ENCODE measurements around the gene KLHL13.
A peak's percentile ranks its signal among the peaks of the same experiment; 100 is the strongest.
"Not testable (repeated sequence)": the region's sequence is repeated elsewhere in the genome, so short reads cannot be mapped to it uniquely, and the experiment has no call there.

The KLHL13 gene

DNA sequence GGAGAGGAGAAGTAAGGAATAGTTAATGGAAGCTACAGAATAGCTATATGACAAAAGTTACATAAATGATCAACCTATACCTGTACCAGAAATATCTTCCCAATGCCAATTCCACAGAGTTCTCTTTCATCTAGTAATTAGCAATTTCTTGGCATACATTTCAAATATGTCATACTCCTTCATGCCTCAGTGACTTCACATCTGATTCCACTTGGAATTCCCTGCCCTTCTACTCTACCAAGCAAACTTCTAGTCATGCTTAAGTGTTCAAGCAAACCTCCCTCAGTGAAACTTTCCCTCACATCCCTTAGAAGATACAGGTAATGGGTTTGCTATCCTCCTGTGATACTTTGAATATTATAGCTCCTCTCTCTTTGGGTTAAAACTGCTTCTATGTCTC, 127.1 kb downstream of the KLHL13 start:
- no peak for DNase-seq

DNA sequence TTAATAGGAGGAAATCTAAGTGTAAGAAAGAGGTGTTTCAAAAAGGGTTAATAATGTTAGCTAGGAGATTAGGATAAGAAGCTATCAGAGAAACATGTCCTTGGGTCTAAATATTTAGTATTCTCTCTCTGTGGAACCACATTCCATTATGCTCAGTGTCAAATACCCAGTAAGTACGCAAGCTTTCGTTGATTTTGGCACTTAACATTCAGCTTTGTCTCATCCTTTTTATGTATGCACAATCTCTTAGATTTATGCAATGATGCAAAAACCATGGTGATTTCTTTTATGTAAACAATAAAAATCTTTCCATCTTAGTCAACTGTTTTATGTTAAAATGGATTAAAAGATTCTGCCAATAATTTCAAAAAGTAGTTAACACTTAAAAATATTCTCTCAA, 129.2 kb downstream of the KLHL13 start:
- DNase-seq: no peak

DNA sequence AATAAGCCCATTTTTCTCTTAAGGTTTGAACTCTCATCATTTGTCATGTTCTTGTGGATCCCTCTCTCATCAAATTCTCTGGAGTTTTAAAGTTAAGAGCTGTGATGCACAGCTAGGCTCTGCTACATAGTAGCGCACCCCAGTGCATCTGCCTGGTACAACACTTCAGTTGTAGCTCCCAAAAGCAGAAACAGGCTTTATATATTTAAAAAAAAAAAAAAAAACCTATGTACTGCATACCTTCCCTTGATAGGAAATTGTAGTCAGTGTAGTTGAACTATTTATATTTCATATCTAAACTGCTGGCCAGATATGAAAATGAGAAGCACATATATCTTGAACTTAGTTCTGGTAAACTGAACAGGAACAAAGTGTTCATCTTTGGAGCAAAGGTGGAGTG, 131.4 kb downstream of the KLHL13 start:
- DNase-seq: no peak

DNA sequence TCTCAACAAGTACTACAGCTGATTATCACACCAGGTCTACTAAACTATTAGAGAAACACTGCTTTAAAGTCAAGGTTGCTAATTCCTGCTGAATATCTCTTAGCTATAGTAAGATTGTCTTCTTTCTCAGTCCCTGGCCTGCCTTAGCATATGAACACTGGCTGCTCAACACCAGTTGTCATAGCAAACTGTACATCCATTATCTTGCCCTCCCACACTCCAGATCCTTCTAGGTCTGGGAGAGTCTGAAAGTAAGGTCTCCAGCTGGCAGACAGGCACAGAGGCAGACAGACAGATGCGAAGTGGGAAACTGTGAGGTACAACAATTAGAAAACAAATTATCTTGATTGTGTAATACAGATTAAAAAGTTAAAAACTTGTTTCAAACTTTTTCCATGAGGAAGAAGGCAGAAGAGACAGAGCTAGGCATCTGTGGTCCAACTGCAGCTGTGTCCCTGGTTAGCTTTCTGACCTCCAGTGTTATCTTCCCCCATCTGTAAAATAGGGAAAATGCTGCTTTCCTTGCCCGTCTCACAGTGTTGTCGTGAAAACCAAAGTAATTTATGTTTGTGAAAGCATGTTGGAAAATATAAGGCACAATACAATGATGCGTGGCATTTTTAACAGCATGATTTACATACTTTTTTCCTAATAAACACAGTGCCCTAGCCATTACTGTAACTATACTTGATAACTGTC, 133.8 kb downstream of the KLHL13 start:
- no peak for DNase-seq

DNA sequence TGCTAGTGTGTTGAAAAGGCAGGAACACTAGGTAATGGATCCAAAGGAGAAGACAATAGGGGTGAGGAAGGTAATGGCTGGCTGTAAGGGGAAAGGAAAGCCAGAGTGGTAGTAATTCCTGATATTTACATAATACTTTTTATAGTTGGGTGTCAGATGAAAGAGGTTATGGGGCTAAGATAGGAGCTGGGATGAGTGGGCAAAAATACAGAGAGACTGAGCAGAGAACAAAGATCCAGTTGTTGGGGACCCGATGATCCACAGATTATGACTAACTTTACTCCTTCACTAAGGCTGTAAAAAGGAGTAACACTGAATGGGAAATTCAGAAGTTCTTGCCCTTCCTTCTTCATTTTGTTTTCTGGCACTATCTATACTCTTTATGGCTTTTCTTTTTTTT, 138.2 kb downstream of the KLHL13 start:
- no peak for DNase-seq

DNA sequence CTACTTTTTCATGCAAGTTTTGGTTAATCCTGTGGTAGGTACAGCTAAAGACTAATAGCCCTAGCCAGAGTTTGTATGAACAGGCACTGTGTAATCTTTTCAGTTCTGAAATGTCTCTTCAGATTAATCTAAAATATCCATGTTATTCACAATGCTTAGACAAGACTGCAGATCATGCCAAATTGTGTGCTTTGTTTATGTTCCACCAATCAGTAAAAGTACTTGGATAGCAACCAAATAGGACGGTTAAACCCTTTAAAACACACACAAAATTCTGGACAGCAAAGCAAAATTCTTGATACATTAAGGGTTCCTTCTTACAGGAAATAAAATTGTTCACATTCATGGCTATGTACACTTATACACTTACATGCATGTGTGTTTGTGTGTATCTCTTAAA, 139.1 kb downstream of the KLHL13 start:
- DNase-seq: no peak

DNA sequence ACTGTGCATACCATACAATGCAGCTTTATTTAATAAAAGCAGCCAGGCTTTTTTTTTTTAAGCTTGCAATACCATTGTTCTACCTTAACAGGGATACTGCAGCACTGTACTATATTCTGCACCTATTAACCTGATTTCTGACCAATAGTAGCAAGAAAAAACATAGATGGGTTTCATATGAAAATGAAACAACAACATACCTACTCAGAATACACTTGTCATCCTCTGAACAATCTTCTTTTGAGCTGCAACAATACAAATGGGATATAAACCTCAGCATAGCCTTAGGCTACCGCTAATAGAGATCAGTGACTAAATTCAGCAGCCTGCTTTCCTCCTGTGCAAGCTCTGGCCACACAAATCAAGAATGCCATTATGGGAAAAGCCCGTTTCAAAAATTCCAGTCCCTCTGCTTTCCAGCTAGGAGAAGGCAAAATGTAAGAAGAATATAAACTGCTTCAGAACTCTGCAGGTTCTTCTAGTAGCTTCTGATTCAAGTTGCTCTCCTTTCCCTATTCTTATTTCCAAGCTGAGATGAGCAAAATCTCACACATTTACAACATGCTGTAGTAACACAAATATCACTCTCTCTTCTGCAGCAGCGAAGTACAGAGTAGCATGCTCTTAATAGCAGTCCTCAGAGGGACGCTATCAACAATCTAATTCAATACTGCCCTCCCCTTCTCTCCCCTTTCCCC, 143.4 kb downstream of the KLHL13 start:
- DNase-seq: peak; percentile 25

DNA sequence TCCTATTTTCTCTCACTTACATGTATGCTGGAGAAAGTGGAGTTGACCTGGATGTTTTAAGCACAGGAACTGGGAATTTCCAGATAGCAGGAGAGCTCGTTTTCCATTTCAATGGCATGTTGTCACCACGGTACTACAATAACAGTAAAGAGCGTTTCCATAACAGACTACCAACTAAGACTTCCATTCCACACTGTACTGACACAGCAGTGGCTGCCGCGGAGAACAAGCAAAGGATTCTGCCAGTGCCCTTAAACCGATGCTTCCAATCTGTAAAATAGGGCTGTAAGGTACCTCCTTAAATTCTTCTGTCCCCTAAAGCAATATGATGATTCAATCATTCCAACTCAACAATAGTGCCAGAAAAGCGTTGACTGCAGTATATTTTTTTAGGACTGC, 143.9 kb downstream of the KLHL13 start:
- peak; percentile 43 for DNase-seq

DNA sequence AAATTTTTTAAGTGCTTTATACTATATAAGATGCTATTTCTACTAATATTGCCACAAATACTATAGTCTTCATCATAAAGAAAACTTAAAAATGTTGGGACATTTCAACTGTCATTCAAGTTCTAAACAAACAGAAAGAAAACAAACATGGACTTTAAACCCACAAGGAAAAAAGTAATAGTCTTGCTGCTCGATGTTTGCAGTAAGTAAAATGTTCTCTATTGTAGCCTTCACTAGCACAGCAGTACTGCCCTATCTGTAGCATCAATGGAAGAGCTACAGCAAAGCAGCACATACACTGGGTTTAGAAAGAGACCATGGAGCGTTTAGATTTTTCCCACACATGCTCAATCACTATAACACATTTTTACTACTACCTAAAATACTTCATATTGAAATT, 146.8 kb downstream of the KLHL13 start:
- DNase-seq: no peak

DNA sequence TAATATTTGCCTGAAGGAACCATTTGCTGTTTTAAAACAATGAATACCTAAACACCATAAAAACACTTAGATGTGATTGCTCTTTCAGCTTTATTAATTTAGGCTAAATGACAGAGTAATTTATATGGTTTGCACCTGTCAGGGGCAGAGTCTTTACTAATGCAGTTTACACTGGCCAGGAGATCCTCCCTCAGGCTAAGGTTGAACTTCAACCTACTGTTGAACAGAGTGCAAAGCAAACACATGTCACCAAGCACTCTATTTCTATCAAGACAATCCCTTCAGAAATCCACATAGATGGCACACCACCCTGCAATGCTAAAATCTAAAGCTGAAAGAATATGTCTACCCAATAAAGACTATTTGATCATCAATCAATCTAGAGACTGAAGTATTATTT, 147.3 kb downstream of the KLHL13 start:
- DNase-seq: peak; percentile 36

DNA sequence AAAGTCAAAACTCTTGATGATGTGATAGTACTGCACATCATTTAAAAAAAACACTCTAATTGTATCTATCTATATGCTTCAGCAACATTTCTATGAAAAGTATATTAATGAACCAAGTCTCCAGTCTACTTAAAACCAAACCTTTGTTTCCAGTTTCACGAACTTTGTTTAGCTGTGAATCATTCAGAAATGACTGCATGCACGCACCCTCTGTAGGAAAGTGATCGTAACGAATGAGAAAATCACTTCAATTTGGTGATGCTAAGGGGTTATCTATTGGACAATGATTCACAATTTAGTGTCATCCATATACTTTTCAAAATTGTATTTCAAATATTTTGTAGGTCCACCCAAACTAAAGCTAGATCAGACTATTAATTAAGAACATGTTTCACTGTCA, 157.6 kb downstream of the KLHL13 start:
- DNase-seq: no peak

DNA sequence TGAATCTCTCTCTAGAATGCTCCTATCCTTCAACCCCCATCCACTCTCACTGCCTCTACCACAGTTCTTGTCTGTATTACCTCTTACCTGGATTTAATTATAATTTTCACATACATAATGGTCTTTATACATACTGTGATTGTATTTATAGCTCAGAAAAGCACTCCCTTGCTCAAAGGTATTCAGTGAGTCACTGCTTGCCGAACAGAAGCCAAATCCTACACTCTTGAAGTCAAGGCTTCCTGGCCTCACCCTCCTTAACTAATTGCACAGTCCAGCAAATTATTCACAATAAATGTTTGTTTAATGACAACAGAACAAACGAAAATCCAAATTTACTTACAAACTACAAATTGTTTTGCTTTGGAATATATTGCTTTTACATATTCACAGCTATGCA, 159.5 kb downstream of the KLHL13 start:
- no peak for DNase-seq

DNA sequence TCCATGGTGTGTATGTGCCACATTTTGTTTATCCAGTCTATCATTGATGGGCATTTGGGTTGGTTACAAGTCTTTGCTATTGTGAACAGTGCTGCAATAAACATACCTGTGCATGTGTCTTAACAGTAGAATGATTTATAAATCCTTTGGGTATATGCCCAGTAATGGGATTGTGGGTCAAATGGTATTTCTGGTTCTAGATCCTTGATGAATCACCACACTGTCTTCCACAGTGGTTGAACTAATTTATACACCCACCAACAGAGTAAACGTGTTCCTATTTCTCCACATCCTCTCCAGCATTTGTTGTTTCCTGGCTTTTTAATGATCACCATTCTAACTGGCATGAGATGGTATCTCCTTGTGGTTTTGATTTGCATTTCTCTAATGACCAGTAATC, 177.3 kb downstream of the KLHL13 start:
- DNase-seq: not testable (repeated sequence)

DNA sequence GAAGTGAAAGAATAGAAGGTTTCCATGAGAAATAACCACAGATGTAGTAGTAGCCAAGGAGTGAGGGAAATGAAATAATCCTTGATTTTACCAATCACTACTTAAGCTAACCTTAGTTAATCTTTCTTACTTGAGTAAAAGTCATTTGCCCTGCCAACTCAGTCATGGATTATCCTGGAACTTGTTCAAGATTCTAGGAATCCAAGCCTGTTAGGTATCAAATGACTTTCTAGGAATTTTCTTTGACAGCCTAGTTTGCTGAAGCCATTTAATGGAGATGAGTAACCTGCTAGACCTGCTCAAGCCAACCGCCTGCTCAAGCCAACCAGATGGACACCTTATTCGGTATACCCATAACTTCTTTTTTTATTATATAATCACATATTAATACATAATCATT, 180.5 kb downstream of the KLHL13 start:
- DNase-seq: no peak

DNA sequence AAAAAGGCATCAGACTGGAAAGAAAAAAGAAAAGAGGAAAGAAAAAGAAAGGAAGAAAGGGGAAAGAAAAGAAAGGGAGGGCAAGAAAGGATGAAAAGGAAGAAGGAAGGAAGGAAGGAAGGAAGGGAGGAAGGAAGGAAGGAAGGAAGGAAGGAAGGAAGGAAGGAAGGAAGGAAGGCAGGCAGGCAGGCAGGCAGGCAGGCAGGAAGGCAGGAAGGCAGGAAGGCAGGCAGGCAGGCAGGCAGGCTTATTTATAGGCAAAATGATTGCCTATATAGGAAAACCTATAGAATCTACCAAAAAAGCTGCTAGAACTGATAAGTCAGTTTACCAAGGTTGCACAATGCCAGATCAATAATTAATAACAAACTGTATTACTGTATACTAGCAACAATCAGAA, 186.5 kb downstream of the KLHL13 start:
- DNase-seq: not testable (repeated sequence)

DNA sequence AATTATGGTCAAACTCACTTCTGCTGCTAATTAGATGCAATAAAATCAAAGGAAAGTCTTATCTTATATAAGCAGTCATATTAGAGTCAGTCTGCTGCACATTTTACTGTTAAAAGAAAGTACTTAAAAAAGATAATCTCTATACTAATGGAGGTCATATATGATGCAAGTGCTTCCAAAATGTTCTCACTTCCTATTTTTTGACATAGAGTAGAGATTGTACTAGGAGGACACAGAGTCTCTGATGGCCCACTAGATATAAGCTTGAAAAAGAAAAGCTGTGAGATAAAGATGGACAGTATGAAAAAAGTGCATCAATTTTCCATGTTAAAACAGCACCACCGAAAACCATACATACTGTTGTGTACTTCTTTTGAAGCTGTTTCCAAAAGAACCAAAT, 196.9 kb downstream of the KLHL13 start:
- no peak for DNase-seq

DNA sequence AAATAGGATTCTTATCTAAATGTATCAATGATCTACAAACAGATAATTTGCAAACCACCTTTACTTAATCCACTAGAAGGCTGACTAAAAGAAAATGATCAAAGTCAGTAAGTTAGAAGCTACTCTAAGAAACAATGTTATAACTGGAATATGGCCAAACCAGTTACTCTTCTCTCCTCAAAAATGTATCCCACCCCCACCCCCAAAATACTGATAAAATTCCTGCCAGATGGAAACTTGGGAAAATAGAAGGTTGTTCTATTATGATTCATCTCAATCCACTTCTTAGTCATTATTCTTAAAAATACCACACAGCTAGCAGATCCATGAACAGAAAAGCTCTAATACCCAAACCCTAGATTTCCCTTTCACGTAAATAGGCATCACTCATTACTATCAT, 206.4 kb downstream of the KLHL13 start:
- DNase-seq: no peak

DNA sequence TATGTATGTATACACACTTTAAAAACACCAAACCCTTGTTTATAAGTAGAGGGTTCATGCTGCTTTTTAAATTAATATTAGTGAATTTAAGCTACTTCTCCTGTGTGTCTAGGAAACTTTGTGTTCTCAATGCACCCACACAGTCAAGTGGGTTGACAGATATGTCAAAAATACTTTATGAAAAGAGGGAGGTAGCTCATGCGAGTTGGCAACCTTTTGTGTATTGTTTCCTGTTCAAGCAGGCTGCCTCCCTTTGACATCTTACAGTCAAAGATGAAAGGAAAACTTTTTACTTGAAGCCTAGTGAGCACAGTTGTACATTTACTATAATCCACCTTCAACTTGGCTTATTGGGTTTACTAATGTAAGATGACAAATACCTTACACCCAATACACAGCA, 218.4 kb downstream of the KLHL13 start:
- no peak for DNase-seq

DNA sequence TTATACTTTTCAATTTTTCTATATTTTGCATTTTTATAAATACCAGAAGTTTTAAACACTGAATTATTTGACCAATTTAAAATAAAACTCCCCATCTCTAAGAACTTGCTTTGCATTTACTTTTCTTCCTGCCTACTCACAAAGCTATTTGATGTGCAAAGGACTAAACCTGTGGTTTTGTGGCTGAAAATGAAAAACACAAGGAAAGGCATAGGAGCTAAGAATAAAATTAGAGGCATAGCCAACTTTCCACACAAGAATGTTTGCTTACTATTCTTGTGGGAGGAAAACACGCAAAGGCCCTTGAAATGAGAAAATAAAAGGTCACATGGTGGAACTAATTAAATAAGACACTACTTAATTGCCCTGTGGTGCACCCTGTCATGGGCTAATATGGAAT, 221.2 kb downstream of the KLHL13 start:
- no peak for DNase-seq

DNA sequence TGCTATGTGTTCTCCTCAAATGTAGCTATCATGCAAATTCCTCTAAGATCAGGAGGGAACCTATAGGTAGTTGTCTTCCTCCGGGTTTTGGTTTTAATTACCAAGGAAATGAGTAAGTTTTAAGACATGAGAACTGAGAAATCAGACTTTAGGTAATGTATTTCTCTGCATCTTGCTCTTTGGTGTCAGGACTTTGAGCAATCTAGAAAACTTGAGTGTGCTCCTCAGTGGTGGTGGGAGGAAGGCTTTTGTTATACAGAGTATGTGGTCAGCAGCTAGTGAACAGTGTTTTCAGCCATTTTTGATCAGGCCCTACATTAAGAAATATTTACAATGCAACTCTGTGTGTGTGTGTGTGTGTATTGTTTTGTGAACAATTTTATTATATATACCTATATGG, 224.1 kb downstream of the KLHL13 start:
- no peak for DNase-seq

DNA sequence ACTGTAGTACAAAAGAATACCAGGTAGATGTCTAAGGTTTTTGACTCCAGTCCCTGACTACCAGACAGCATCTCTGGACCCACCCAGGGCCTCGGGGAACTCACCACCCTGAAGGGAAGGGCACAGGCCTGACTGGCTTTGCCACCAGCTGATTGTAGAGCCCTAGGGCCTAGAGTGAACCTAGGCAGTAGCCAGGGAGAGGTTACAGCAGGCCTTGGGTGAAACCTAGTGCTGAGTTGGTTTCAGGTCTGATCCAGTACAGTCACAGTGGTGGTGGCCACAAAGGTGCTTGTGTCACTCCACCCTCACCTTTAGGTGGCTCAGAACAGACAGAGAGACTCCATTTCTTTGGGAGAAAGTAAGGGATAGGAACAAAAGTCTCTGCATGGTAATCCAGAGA, 244.8 kb downstream of the KLHL13 start:
- DNase-seq: no peak

DNA sequence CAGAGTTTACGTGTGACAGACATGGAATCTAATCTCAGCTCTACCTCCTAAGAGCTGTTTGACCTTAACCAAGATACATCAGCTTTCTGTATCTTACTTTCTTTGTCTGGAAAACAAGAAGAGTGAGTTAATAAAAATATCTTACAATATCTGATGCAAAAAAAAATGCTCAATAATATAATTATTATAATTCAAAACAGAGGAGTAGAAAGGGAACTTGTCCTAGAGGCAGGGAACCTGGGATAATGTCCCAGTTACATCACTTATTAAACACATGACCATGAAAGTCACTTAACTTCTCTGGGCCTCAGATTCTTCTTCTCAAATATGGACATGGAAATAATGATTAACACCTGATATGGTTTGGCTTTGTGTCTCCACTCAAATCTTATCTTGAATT, 256.1 kb downstream of the KLHL13 start:
- DNase-seq: no peak

DNA sequence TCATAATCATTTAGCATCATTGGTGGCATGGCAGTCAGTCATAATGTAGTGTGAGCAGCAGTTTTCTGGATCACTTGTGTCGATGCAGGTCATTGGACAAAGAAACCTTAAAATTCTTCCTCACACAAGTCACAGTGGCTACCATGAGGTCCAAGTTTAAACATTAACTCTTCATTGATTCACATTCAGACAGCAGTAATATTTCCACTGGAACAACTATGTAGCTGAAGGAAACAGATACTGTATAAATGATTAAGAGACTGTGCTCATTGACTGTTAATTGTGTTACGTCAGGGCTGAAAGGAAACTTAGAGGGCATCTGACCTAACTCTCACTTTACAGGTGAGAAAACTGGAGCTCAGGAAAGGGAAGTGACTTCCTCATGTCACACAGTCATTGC, 261.8 kb downstream of the KLHL13 start:
- DNase-seq: no peak

DNA sequence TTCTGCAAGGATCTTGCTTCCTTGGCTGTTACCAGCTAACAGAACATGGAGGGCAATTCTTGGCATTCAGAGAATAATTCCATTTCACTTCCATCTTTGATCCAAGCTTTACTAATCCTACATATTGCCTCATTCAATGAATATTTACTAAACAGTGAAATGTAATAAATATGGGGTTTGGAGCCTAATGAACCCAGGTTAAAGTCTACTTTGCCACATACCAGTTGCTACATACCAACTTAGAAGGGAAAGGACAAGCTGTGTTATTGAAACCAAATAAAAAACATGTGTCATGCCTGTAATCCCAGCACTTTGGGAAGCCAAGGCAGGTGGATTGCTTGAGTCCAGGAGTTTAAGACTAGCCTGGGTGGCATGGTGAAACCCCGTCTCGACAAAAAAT, 265.6 kb downstream of the KLHL13 start:
- no peak for DNase-seq

Measured in NCI-H345 (cell line).